NCI-H69 (cell line): ENCODE data around the gene KLRG1.

Experiments
- DNase-seq: peaks from one replicate; lab custom pipeline; 2025; lab: John Stamatoyannopoulos, UW

The KLRG1 gene

GRCh38 chr12:8989413-8989812 is at the start of gene KLRG1:
Gene KLRG1, plus strand, starts transcription at chr12:8989546. Its CDS starts 90 bp downstream, at chr12:8989636.
- DNase-seq, result no peak

GRCh38 chr12:8941691-8942478 is 47.5 kb upstream of the KLRG1 start:
- no peak for DNase-seq

- DNase-seq, result no peak
These were observed 45.7 kb upstream of the KLRG1 start for GRCh38 chr12:8943565-8944186.

GRCh38 chr12:8946733-8947132 is 42.6 kb upstream of the KLRG1 start:
- no peak for DNase-seq

- no peak for DNase-seq
These were observed 41.6 kb upstream of the KLRG1 start for GRCh38 chr12:8947737-8948136.

GRCh38 chr12:8948701-8949341 is 40.5 kb upstream of the KLRG1 start:
- DNase-seq, result peak; percentile 52

GRCh38 chr12:8949342-8950220 is 39.8 kb upstream of the KLRG1 start, which contains the start of gene M6PR:
Gene M6PR, minus strand, starts transcription at chr12:8949645. Its CDS starts 3,241 bp downstream, at chr12:8946404.
- DNase-seq, result peak; percentile 98

- no peak for DNase-seq
These were observed 39.2 kb upstream of the KLRG1 start for GRCh38 chr12:8950221-8950527.

GRCh38 chr12:8950702-8951478 is 38.5 kb upstream of the KLRG1 start:
- DNase-seq, result no peak

- no peak for DNase-seq
These were observed 37.6 kb upstream of the KLRG1 start for GRCh38 chr12:8951744-8952143.

GRCh38 chr12:8953773-8954402 is 35.5 kb upstream of the KLRG1 start:
- DNase-seq, result no peak

GRCh38 chr12:8956073-8956472 is 33.3 kb upstream of the KLRG1 start:
- DNase-seq, result no peak

- DNase-seq, result no peak
These were observed 32.6 kb upstream of the KLRG1 start for GRCh38 chr12:8956772-8957171.

GRCh38 chr12:8957561-8957960 is 31.8 kb upstream of the KLRG1 start:
- DNase-seq, result no peak

- no peak for DNase-seq
These were observed 31.3 kb upstream of the KLRG1 start for GRCh38 chr12:8958066-8958465.

- no peak for DNase-seq
These were observed 29.2 kb upstream of the KLRG1 start for GRCh38 chr12:8960176-8960575.

GRCh38 chr12:8968761-8969160 is 20.6 kb upstream of the KLRG1 start:
- no peak for DNase-seq

- DNase-seq, result no peak
These were observed 19.4 kb upstream of the KLRG1 start for GRCh38 chr12:8969861-8970411.

GRCh38 chr12:8970432-8970831 is 18.9 kb upstream of the KLRG1 start:
- DNase-seq, result no peak

GRCh38 chr12:8980137-8980536 is 9.2 kb upstream of the KLRG1 start:
- DNase-seq, result no peak
